NT2/D1 (cell line): ENCODE results near the gene GPSM1.

ENCODE experiments used
- SUZ12 ChIP-seq: IDR thresholded peaks from 2 replicates; pipeline ENCODE4 v1.6.1; 2011; ENCODE audit not compliant: insufficient read length, insufficient read depth; ENCODE audit errors: extremely low read depth
- YY1 ChIP-seq: IDR thresholded peaks from 2 replicates; pipeline ENCODE4 v1.6.1; 2011; ENCODE audit not compliant: insufficient read length, insufficient read depth
- ZNF274 ChIP-seq: IDR thresholded peaks from 2 replicates; pipeline ENCODE4 v1.6.1; 2011; ENCODE audit warnings: mild to moderate bottlenecking, low read depth, low read length

DNA sequence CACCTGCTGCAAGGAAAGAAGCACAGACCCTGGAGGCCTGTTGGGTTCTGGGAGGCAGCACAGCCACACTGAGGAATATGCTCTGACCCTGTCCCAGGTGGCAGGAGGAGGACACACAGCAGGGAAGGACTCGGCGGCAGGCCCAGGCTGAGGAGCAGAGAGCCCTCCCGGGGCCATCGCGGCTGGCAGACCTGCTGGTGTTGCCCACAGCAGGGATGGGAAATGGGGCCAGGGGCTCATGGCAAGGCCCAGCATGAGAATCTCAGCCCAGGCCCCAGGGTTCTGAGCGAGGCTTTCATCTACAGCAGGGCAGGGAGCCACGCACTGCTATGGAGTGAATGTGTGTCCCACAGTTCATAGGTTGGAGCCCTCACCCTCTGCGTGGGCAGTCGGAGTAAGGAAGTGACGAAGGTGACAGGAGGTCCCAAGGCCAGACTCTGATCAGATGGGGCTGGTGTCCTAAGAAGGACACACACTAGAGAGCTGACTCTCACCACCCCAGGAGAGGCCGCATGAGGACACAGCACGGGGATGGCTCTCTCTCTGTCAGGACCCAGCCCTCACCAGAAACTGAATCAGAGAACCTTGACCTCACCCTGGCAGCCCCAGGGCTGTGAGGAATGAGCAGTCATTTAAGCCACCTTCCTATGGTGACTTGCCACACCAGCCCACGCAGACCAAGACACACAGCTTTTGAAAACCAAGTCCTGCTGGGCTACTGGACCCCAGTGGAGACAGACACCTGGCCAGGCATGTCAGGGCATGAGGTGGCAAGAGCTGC is 10.3 kb upstream of the GPSM1 start:
- TF ChIP-seq YY1 (no peak), ZNF274 (no peak), SUZ12 (no peak)
